ENCODE data around the gene FAM110D. TPM values are rescaled to one million over a fixed set of nuclear protein-coding genes. Genes with fewer than 3 reads are reported as not detected.

Gene FAM110D
- total RNA-seq, 1 donor from 2014 or later, result not detected

DNA sequence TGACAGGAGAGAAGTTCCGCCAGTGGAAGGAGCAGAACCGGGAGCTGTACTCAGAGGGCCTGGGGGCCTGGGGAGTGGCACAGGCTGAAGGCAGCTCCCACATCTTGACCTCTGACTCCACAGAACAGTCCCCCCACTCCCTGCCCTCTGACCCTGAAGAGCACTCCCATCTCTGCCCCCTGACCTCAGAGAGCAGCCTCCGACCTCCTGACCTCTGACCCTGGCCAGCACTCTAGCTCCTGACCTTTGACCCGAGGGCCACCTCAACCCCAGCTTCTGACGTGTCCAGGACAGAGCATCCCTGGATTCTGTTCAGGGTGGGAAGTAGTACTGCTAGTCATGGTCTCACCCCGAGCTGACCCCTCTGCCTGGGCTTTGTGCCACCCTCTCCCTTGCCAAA, 30.5 kb downstream of the FAM110D start:
- DNase-seq (ENCODE audit: low read depth), result no peak

DNA sequence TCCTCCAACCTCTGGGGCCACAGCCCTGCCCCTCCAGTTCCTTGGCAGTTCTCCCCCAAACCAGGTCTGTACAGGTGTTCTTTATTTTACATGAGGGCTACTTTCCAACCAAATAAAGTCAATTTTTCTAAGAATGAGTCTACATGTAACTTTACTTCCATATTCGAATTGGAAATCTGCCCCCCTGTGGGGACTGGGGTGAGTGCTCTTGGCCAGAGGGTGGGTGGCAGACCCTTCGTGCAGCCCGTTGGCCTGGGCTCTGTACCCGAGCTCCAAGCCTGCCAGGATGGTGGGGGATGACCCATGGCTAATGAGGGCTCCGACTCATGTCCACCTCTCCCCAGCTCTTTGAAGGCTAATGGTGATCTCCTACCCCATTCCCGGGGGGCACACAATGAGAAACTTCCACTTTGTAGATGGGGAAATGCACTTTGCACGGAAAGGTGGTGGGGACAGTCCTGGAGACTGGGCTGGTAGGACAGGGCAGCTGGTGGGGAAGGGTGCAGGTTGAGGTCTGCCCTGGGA, 30.9 kb downstream of the FAM110D start:
- DNase-seq (ENCODE audit: low read depth), result no peak

DNA sequence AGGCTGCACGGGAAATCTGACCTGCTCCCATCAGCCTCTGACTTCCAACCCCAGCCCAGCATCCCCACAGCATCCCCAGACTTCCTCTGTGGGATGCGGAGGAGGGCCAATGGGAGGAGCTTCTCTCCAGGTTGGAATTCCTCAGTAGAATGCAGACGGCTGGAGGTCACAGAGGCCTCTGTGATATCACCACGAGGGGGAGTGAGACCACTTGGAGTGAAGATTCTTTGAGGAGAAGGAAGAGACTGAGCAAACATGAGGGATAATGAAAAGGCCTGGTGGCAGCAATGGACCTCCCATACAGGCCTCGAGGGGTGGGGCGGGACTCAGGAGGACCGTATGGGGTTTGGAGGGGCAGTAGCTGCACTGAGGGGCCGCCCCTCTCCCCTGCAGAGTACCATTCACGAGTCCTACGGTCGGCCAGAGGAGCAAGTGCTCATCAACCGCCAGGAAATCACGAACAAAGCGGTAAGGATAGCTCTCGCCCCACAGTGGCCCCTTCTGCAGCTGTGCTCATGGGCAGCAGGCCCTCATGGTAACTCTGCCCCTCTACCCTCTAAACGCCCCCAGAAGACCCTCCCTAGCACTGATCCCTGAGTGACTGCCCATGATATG, 31.6 kb downstream of the FAM110D start, which contains the start of gene CATSPER4:
CATSPER4 (plus strand) TSS at position 230 of the 615 bp plus-strand sequence; CDS start at position 256, 26 bp downstream.
- DNase-seq (ENCODE audit: low read depth), result no peak

DNA sequence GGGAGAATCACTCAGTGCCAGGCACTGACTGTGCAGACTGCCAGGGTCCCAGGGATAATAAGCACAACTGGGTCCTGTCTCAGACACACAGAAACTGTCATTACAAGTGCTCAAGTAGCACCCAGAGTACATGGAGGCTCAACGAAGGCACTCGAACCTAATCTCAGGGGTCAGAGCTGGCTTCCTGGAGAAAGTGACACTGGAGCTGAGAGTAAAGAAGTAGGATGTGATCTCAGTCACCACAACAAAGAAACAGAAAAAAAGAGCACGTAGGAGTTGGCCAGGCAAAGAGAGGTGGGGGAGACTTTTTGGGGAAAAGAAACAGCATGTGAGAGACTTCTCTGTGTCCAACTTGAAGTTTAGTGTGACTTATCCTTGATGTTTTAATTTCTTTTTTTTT, 32.9 kb downstream of the FAM110D start:
- DNase-seq (ENCODE audit: low read depth), result no peak

DNA sequence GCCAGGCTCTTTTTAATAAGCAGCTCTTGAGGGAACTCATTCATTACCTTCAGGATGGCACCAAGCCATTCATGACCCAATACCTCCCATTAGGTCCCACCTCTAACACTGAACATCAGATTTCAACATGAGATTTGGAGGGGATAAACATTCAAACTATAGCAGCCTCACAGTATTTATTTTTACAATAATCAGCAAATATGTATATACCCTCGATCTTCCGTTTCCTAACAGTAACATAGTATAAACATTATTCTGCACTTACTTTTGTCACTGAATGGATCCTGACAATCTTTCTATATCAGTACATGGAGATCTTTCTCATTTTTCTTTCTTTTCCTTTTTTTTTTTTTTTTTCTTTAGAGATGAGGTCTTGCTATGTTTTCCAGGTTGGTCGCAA, 36.9 kb downstream of the FAM110D start:
- no peak for DNase-seq (ENCODE audit: low read depth)

DNA sequence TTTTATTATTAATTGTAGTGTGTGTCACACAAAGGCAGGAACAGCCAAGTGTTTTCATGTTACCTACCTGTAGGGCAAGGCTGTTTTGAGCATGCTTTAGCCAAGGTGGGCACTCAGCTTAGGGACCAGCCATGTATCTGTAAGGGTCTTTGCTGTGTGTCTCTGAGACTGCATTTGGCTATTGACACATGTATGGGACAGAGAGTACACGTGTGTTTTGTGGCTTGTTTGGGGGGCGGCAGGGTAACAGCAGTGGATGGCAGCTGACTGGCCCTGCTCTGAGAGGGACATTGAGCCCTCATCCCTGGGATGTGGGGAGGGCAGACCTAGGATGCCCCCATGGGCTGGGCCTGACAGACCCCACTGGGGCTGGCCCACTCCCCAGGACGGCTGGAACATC, 38.4 kb downstream of the FAM110D start:
- DNase-seq (ENCODE audit: low read depth), result no peak

DNA sequence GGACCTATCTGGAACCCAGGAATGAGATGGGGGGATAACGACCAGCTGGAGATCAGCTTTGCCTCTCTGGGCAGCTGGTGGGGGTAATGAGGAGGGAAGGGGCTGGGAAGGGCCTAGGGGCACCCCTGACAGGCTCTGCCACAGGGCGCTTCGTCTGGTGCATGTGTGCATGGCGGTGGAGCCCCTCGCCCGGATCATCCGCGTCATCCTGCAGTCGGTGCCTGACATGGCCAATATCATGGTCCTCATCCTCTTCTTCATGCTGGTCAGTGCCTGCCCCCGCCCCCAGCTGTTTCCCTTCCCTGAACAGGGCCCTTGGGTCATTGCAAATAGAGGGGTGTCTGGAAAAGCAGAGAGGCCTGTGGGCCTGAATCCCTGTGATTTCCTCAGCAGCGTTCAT, 38.9 kb downstream of the FAM110D start:
- no peak for DNase-seq (ENCODE audit: low read depth)

DNA sequence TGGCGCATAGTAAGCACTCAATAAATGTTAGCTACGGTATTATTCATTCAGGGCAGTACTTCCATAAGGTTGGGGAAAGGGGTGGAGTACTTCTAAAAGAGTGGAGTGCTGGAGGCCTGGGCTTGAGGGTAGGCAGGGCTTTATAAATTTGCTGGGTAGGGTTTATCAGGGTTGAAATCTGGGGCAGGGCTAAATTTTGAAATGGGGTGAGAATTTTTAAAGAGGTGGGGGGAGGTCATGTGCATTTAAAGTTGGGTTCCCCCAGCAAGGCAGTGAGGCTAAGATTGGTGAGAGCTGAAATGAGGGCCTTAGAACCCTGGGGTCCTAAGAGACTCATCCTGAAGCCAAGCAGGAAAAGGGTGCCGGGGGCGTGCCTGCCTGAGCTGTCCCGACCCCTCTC, 41.5 kb downstream of the FAM110D start:
- no peak for DNase-seq (ENCODE audit: low read depth)

DNA sequence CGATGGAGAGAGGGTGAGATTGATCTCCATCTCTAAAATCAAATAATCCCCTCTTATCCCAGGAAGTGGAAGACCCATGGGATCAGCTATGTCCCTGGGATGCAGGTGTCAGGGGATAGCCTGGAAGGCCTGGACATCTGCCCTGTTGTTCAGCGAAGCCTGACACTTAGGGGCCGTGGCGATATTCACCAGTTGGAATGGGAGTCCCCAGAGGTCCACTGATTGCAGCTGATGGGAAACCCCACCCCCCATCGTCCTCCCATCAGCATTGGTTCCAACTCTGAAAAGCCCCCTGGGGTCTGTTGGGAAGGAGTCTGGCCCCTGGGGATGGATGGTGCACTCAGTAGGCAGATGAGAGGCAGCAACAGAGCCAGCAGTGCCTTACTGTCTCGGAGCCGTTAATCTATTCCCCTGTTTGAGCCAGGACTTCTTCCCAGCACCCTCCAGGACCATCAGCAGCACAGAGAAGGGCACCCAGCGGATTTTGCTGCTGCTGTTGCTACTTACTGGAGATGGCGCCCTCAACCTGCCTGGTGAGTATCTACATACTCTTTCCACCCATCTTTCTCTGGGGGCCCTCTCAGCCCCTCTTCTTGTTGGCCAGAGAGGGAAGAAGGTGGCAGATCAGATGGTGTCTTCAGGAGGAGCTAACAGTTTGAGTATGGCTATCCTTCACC, 44.9 kb downstream of the FAM110D start:
- DNase-seq (ENCODE audit: low read depth), result no peak

DNA sequence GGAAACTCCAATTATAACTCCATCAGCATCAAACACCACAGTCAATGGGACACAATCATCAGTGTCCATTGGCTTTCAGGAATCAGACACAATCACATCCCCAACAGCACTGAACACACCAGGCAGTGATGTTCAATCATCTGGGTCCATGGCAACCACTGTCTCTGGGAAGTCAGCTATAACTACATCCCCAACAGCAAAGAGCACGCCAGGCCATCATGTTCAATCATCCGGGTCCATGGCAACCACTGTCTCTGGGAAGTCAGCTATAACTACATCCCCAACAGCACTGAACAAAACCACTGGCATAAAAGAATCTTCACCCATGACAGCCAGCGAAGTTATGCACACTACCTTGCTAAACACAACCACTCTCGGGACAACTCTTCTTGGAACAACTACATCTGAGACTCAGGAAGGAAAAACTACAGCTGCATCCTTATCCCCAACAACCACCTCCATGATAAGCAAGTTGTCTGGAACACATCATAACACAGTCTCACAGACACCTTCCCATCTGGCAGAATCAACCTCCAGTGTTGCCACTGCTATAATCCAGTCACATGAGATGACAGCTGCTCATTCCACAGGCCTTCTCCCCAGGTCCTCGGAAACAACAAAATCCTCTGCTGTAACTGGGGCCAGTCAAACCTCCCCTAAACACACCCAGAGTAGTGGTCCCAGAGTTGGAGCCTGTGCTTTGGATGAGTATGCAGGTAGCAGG, 51.4 kb downstream of the FAM110D start:
- no peak for DNase-seq (ENCODE audit: low read depth)

DNA sequence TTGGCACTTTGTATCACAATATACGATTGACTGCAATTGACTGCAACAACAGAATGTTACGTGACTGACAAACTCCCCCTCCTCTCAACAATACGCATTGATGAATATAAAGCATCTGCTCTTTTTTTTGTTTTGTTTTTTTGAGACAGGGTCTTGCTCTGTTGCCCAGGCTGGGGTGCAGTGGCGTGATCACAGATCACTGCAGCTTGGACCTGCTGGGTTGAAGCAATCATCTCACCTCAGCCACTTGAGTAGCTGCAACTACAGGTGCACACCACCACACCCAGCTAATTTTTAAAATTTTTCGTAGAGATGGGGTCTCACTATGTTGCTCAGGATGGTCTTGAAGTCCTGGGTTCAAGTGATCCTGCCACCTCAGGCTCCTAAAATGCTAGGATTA, 53.8 kb downstream of the FAM110D start:
- DNase-seq (ENCODE audit: low read depth), result no peak

DNA sequence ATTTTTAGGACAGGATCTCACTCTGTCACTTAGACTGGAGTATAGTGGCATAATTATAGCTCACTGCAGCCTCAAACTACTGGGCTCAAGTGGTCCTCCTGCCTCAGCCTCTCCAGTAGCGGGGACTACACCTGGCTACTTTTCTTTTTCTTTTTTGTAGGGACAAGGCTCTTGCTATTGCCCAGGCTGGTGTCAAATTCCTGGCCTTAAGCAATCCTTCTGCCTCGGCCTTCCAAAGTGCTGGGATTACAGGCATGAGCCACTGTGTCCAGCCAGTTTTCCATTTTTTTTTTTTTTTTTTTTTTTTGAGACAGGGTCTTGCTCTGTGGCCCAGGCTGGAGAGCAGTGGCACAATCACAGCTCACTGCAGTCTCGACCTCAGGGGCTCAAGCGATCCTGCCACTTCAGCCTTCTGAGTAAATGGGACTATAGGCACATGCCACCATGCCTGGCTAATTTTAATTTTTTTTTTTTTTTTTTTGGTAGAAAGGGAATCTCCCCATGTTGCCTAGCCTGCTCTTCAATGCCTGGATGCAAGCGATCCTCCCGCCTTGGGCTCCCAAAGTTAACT, 54.5 kb downstream of the FAM110D start:
- no peak for DNase-seq (ENCODE audit: low read depth)

Other genes starting within 250 kb of the FAM110D start
- gene PAFAH2, start 161.0 kb upstream of the FAM110D start, total RNA-seq, result 14.8 and 18.5 TPM in 2 replicates
- gene EXTL1, start 137.3 kb upstream of the FAM110D start, total RNA-seq, result 0.05 TPM in 1 of 2 replicates, not detected in the other
- gene SLC30A2, start 113.0 kb upstream of the FAM110D start, total RNA-seq, result 1.1 and 1.4 TPM in 2 replicates
- not detected in 2 replicates for gene TRIM63, start 91.4 kb upstream of the FAM110D start, total RNA-seq
- gene PDIK1L, start 47.3 kb upstream of the FAM110D start, total RNA-seq, result 4.7 and 5.6 TPM in 2 replicates
- gene C1orf232, start 9.9 kb downstream of the FAM110D start, total RNA-seq, result not detected in 2 replicates
- 6.7 and 15.6 TPM in 2 replicates for gene ZNF593, start 10.8 kb downstream of the FAM110D start, total RNA-seq
- gene ZNF593OS, start 12.8 kb downstream of the FAM110D start, total RNA-seq, result not detected in 2 replicates
- 5.2 and 6.4 TPM in 2 replicates for gene CNKSR1, start 18.4 kb downstream of the FAM110D start, total RNA-seq
- gene CATSPER4, start 31.5 kb downstream of the FAM110D start, total RNA-seq, result not detected in 2 replicates
- 6.6 and 9.4 TPM in 2 replicates for gene CEP85, start 75.1 kb downstream of the FAM110D start, total RNA-seq
- 12.8 and 17.5 TPM in 2 replicates for gene SH3BGRL3, start 121.0 kb downstream of the FAM110D start, total RNA-seq
- 1.9 and 9.6 TPM in 2 replicates for gene UBXN11, start 147.6 kb downstream of the FAM110D start, total RNA-seq
- gene CD52, start 158.9 kb downstream of the FAM110D start, total RNA-seq, result not detected in 2 replicates
- gene CRYBG2, start 195.1 kb downstream of the FAM110D start, total RNA-seq, result 0.35 and 7.1 TPM in 2 replicates
- not detected in 2 replicates for gene ZNF683, start 213.7 kb downstream of the FAM110D start, total RNA-seq